Keratinocyte (primary cell): ENCODE data around the gene PRSS23.
"Not testable (repeated sequence)": the region's sequence is repeated elsewhere in the genome, so short reads cannot be mapped to it uniquely, and the experiment has no call there.

Experiments used
- EZH2 ChIP-seq: IDR thresholded peaks from one replicate; pipeline ENCODE4 v1.6.1; 2012; ENCODE audit warnings: inconsistent platforms, mild to moderate bottlenecking, low read length, moderate library complexity
- TF ChIP-seq, protein P1 (sequence below), 3 experiments: IDR thresholded peaks in 1 of 3; conservative IDR thresholded peaks in 1 of 3; optimal IDR thresholded peaks in 1 of 3; 2 replicates in 2 of 3; 3 replicates in 1 of 3; pipeline versions ENCODE3 to v1.5.1; 2011; ENCODE audit warnings: low read length in 3 of 3, mild to moderate bottlenecking in 3 of 3, moderate library complexity in 2 of 3, control low read depth in 1 of 3, inconsistent platforms in 1 of 3; ENCODE audit not compliant: insufficient read depth in 2 of 3; ENCODE audit errors: extremely low read depth in 1 of 3

DNA sequence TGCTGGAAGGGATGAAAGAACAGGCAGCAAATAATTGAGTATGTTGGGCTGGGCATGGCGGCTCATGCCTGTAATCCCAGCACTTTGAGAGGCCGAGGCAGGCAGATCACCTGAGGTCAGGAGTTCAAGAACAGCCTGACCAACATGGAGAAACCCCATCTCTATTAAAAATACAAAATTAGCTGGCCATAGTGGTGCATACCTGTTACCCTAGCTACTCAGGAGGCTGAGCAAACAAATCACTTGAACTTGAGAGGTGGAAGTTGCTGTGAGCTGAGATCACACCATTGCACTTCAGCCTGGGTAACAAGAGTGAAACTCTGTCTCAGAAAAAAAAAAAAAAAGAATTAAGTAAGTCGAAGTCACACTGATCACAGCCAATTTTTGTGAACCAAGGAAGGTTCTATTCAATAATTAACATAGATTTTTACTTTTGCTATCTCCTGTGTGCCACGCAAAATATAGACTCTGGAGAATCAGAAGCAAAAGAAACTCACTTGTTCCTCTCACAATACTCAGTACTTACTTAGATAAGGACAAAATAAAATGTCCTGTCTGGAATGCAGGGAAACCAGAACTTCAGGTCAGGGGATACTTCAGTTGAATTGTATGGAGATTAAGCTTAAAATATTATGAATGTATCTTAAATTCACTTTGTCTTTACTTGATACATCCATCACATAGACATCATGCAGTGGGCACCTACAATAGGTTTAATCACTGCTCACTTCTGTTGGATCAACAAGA, 44.6 kb downstream of the PRSS23 start:
- TF ChIP-seq, protein P1, sequence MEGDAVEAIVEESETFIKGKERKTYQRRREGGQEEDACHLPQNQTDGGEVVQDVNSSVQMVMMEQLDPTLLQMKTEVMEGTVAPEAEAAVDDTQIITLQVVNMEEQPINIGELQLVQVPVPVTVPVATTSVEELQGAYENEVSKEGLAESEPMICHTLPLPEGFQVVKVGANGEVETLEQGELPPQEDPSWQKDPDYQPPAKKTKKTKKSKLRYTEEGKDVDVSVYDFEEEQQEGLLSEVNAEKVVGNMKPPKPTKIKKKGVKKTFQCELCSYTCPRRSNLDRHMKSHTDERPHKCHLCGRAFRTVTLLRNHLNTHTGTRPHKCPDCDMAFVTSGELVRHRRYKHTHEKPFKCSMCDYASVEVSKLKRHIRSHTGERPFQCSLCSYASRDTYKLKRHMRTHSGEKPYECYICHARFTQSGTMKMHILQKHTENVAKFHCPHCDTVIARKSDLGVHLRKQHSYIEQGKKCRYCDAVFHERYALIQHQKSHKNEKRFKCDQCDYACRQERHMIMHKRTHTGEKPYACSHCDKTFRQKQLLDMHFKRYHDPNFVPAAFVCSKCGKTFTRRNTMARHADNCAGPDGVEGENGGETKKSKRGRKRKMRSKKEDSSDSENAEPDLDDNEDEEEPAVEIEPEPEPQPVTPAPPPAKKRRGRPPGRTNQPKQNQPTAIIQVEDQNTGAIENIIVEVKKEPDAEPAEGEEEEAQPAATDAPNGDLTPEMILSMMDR (optimal IDR thresholded peaks at IDR 0.05 in 1 of 3, IDR thresholded peaks at IDR 0.05 in 1 of 3, conservative IDR thresholded peaks at IDR 0.05 in 1 of 3; ENCODE audit: extremely low read depth in 1 of 3, insufficient read depth in 2 of 3, low read length in 3 of 3): not testable (repeated sequence)
- TF ChIP-seq EZH2: not testable (repeated sequence)
